Parathyroid adenoma (tissue), 2 donors: ENCODE results near the gene MXRA7.
"Not testable (repeated sequence)": the region's sequence is repeated elsewhere in the genome, so short reads cannot be mapped to it uniquely, and the experiment has no call there.

Source experiments
- H2AFZ ChIP-seq: fragments of 300-600 bp; sonication (generic); one replicate; pipeline ENCODE4 v1.7.0; 2017; ENCODE audit warnings: antibody characterized with exemption, mild to moderate bottlenecking
- H3K27ac ChIP-seq: fragments of 300-600 bp; sonication (generic); one replicate; pipeline ENCODE4 v1.7.0; 2017
- H3K27me3 ChIP-seq: fragments of 300-600 bp; sonication (generic); one replicate; pipeline ENCODE4 v1.7.0; 2017; ENCODE audit warnings: low read length; ENCODE audit not compliant: control insufficient read depth, insufficient read depth
- H3K36me3 ChIP-seq: fragments of 300-600 bp; sonication (generic); one replicate; pipeline ENCODE4 v1.7.0; 2017; ENCODE audit warnings: low read length; ENCODE audit not compliant: control insufficient read depth, insufficient read depth
- H3K4me1 ChIP-seq: fragments of 300-600 bp; sonication (generic); one replicate; pipeline ENCODE4 v1.7.0; 2017; ENCODE audit warnings: control low read depth
- H3K4me2 ChIP-seq: fragments of 300-600 bp; sonication (generic); one replicate; pipeline ENCODE4 v1.7.0; 2017; ENCODE audit warnings: low read length
- H3K4me3 ChIP-seq: fragments of 300-600 bp; sonication (generic); one replicate; pipeline ENCODE4 v1.7.0; 2017; ENCODE audit warnings: low read depth, low read length
- H3K79me2 ChIP-seq: fragments of 300-600 bp; sonication (generic); one replicate; pipeline ENCODE4 v1.7.0; 2017; ENCODE audit warnings: control low read depth
- H3K9ac ChIP-seq: fragments of 300-600 bp; sonication (generic); one replicate; pipeline ENCODE4 v1.7.0; 2017; ENCODE audit warnings: mild to moderate bottlenecking
- H3K9me3 ChIP-seq: fragments of 300-600 bp; sonication (generic); one replicate; pipeline ENCODE4 v1.7.0; 2017; ENCODE audit warnings: low read length; ENCODE audit not compliant: control insufficient read depth
- TF ChIP-seq, protein P1 (sequence below): fragments of 300-600 bp; sonication (generic); IDR thresholded peaks from one replicate; pipeline ENCODE4 v1.7.0; 2017; ENCODE audit warnings: antibody characterized with exemption, mild to moderate bottlenecking
- donor health status: primary hyperparathyroidism.

Gene MXRA7

DNA sequence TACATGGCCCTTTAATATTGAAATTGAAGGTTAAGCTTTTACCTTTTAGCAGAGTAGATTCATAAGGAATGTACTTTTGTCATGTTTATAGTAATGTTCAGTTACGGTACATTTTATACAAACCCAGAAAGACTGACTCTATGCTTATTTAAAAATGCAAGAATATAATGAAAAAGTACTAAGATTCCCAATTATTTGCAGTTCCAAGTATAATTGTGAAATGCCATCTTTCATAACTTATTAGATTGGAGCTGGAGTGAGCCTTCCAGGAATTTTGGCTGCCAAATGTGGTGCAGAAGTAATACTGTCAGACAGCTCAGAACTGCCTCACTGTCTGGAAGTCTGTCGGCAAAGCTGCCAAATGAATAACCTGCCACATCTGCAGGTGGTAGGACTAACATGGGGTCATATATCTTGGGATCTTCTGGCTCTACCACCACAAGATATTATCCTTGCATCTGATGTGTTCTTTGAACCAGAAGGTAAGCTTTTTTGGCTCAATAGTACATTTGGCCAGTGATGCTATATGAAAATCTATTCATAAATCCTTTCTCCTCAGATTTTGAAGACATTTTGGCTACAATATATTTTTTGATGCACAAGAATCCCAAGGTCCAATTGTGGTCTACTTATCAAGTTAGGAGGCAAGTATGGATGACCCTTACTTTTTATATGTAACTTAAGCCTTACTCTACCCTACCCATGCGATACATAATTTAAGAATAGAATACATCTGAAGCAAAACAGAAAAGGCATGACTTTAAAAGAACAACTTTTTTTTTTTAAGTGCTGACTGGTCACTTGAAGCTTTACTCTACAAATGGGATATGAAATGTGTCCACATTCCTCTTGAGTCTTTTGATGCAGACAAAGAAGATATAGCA, 22.2 kb upstream of the MXRA7 start:
- no peak overlapping the region for H3K9ac ChIP-seq
- peaks cover 6% of the 10 kb centered on the region for H3K4me1 ChIP-seq
- no peaks in the 10 kb centered on the region for H3K27me3 ChIP-seq
- H3K4me2 ChIP-seq: no peak overlapping the region
- no peak overlapping the region for H3K4me3 ChIP-seq
- H2AFZ ChIP-seq: no peak overlapping the region
- H3K79me2 ChIP-seq: peaks cover 10% of the 10 kb centered on the region
- H3K27ac ChIP-seq: peak overlapping the region; percentile 9
- H3K9me3 ChIP-seq: no peaks in the 10 kb centered on the region
- TF ChIP-seq, protein P1, sequence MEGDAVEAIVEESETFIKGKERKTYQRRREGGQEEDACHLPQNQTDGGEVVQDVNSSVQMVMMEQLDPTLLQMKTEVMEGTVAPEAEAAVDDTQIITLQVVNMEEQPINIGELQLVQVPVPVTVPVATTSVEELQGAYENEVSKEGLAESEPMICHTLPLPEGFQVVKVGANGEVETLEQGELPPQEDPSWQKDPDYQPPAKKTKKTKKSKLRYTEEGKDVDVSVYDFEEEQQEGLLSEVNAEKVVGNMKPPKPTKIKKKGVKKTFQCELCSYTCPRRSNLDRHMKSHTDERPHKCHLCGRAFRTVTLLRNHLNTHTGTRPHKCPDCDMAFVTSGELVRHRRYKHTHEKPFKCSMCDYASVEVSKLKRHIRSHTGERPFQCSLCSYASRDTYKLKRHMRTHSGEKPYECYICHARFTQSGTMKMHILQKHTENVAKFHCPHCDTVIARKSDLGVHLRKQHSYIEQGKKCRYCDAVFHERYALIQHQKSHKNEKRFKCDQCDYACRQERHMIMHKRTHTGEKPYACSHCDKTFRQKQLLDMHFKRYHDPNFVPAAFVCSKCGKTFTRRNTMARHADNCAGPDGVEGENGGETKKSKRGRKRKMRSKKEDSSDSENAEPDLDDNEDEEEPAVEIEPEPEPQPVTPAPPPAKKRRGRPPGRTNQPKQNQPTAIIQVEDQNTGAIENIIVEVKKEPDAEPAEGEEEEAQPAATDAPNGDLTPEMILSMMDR: no peak
- H3K36me3 ChIP-seq: no peaks in the 10 kb centered on the region

DNA sequence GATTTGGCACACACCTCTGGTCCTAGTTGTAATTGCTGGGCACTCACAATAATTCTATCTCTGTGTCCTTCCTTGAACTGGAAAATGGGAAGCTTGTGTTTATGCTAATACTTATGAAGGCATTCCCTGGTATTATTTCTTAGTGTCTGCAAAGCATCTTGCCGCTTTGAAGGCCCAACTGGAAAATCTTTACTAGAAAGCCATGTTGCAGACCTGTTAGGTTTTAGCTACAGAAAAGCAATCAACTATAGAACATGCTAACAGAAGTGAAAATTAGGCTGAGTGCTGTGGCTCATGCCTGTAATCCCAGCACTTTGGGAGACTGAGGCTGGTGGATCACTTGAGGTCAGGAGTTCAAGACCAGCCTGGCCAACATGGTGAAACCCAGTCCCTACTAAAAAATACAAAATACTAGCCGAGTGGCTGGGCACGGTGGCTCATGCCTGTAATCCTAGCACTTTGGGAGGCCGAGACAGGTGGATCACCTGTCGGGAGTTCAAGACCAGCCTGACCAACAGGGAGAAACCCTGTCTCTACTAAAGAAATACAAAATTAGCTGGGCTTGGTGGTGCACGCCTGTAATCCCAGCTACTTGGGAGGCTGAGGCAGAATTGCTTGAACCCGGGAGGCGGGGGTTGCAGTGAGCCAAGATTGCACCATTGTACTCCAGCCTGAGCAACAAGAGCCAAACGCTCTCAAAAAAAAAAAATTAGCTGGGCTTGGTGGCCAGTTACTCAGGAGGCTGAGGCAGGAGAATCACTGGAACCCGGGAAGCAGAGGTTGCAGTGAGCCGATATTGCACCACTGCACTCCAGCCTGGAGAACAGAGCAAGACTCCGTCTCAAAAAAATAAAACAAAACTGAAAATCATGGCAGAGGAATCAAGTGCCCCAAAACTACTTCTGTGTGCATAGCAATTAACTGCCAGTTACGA, 21.3 kb upstream of the MXRA7 start:
- not testable (repeated sequence) for H3K9ac ChIP-seq, H3K27ac ChIP-seq, H3K36me3 ChIP-seq, H3K9me3 ChIP-seq, H3K4me2 ChIP-seq, H3K4me3 ChIP-seq, H3K27me3 ChIP-seq, H2AFZ ChIP-seq
- peaks cover 10% of the 10 kb centered on the region for H3K4me1 ChIP-seq
- peaks cover 16% of the 10 kb centered on the region for H3K79me2 ChIP-seq

DNA sequence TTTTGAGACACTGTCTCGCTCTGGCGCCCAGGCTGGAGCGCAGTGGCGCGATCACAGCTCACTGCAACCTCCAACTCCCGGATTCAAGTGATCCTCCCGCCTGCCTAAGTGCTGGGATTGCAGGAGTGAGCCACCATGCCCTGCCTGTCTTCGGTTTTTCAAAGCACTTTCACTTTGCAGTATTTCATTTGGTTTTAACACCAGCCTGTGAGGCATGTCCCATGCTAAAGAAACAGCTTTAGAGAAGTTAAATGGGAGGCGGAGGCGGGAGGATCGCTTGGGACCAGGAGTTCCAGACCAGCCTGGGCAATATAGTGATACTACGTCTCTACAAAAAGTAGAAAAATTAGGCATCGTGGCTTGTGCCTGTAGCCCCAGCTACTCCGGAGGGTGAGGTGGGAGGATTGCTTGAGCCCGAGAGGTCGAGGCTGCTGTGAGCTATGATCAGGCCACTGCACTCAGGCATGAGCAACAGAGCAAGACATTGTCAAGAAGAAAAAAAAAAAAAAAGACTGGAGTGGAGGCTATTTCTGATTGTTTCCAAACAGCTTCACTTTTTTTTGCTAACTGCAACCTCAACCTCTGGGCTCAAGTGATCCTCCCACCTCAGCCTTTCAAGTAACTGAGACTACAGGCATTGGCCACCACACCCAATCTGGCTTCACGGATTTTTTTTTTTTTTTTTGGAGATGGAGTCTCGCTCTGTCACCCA, 17.1 kb upstream of the MXRA7 start:
- no peaks in the 10 kb centered on the region for H3K36me3 ChIP-seq
- no peaks in the 10 kb centered on the region for H3K27me3 ChIP-seq
- no peaks in the 10 kb centered on the region for H3K9me3 ChIP-seq
- peaks cover 38% of the 10 kb centered on the region for H3K79me2 ChIP-seq
- H3K4me1 ChIP-seq: peaks cover 11% of the 10 kb centered on the region
- TF ChIP-seq, protein P1: no peak
- H3K9ac ChIP-seq: no peak overlapping the region
- H3K4me3 ChIP-seq: peak overlapping the region; percentile 91
- H3K4me2 ChIP-seq: peak overlapping the region; percentile 94
- peak overlapping the region; percentile 87 for H3K27ac ChIP-seq
- H2AFZ ChIP-seq: peak overlapping the region; percentile 71

DNA sequence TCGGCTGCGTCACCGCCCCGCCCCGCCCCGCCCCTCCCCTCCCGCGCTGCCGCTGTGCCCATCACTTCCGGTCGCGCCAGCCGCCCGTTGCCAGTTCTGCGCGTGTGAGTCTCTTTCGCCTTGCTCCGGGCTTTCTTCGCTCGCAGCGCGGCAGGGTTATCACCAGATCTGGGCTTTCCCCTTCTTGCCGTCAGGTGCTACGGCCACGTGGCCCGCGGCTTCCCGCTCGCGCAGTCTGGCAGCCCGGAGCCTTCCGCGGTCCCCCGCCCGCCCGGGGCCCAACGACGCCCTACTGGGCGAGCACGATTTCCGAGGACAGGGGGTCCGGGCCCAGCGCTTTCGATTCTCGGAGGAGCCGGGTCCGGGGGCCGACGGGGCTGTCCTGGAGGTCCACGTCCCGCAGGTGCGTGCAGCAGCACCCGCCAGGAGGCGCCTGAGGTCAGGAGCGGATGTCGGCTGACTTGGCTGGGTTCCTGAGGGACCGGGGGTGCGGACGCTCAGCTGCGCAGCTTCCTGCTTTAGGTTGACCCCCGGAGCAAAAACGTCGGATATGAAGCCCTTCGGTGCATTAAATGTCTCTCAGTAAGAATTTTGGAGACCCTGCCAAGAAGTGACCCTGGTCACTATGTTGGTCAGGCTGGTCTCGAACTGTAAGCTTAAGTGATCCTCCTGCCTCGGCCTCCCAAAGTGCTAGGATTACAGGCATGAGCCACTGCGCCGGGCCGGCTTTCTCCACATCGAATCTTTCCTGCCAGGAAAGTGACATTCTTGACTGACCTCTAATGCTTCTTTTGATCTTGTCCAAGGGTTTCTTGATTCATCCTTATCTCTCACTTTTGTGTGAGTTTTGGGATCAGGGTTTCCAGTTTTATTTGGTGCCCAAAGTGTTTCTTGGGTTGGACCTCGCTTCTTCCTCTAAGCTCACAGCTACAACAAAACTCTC, 16.3 kb upstream of the MXRA7 start, which contains the start of gene METTL23:
Gene METTL23, plus strand, starts transcription at position 64 of the 943 bp plus-strand sequence. CDS start 2,872 bp downstream, outside the sequence.
- Histone ChIP-seq H3K27ac (peak within 1 kb of the TSS; percentile 87), H3K9ac (peak within 1 kb of the TSS; percentile 86), H3K36me3 (no peaks in the 10 kb centered on the region), H3K9me3 (no peaks in the 10 kb centered on the region), H3K27me3 (no peaks in the 10 kb centered on the region), H3K79me2 (peaks cover 42% of the 10 kb centered on the region), H2AFZ (peak within 1 kb of the TSS; percentile 80), H3K4me3 (peak within 1 kb of the TSS; percentile 91), H3K4me2 (peak within 1 kb of the TSS; percentile 94), H3K4me1 (peaks cover 11% of the 10 kb centered on the region)
- TF ChIP-seq, protein P1: peak; percentile 87
